ENCODE measurements around the gene SYF2. TPM values are rescaled to one million over a fixed set of nuclear protein-coding genes. Genes with fewer than 3 reads are reported as not detected.
"Not testable (repeated sequence)": the region's sequence is repeated elsewhere in the genome, so short reads cannot be mapped to it uniquely, and the experiment has no call there.

SYF2 gene
- total RNA-seq, 3 donors from 2014 or later, result 44.0 to 57.9 (median 48.2) TPM

DNA sequence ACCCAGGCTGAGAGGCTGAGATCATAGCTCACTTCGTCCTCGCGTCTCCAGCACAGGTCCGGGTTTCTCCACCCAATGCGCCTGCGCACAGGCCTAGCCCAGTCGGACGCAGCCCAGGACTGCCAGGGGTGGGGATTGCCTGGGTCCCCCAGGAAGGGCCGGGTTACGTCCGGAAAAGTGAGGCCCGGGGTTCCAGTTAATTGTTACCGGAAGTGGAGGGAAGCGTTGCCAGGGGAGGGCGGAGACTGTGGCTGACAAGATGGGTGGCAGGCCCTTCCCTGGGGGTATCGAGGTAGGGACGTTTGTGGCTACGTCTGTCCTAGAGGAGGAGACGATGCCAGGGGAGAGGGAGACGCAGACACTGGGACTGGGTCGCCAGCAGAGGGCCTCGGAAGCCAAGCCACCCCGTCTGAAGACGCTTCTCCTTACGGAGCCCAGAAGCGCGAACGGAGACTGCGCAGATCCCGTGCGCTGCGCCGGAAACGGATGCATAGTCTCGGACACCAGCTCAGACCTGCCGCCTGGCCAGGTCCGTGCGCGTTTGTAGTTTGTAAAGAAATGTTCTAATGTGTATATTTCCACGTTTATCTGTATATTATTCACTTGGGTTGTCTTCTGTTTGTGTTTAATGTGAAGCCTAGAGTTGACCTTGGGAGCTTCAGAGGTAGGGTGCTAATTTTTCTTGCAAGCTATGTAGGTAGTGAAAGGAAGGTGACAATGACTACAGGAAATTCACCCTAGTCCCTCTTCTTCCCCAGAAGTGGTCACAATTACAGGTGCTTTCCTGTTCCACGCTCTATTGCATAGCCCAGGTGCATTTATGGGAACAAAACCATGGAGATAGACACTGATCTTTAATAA is 7.6 kb upstream of the SYF2 start:
- H3K9me3 ChIP-seq, result no peaks in the 10 kb centered on the region
- intact Hi-C loops (cut with DNase I, micrococcal nuclease), result no loop called here
- peaks cover 21% of the 10 kb centered on the region for H3K4me1 ChIP-seq (ENCODE audit: low read depth)
- peak; percentile 93 for ATAC-seq
- peak overlapping the region; percentile 18 for H3K4me3 ChIP-seq
- TF ChIP-seq, protein P1, sequence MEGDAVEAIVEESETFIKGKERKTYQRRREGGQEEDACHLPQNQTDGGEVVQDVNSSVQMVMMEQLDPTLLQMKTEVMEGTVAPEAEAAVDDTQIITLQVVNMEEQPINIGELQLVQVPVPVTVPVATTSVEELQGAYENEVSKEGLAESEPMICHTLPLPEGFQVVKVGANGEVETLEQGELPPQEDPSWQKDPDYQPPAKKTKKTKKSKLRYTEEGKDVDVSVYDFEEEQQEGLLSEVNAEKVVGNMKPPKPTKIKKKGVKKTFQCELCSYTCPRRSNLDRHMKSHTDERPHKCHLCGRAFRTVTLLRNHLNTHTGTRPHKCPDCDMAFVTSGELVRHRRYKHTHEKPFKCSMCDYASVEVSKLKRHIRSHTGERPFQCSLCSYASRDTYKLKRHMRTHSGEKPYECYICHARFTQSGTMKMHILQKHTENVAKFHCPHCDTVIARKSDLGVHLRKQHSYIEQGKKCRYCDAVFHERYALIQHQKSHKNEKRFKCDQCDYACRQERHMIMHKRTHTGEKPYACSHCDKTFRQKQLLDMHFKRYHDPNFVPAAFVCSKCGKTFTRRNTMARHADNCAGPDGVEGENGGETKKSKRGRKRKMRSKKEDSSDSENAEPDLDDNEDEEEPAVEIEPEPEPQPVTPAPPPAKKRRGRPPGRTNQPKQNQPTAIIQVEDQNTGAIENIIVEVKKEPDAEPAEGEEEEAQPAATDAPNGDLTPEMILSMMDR (IDR thresholded peaks at IDR 0.05), result peak; percentile 33
- DNase-seq, result peak; percentile 91 to 97 (median 95)
- H3K36me3 ChIP-seq (ENCODE audit: low read depth), result peaks cover 12% of the 10 kb centered on the region

GRCh38 chr1:25238046-25238445 is 5.7 kb upstream of the SYF2 start:
- no peaks in the 10 kb centered on the region for H3K9me3 ChIP-seq
- ATAC-seq, result no peak
- H3K4me1 ChIP-seq (ENCODE audit: low read depth), result peaks cover 30% of the 10 kb centered on the region
- intact Hi-C loops (cut with DNase I, micrococcal nuclease), result no loop called here
- no peaks in the 10 kb centered on the region for H3K36me3 ChIP-seq (ENCODE audit: low read depth)
- DNase-seq, result no peak
- no peak overlapping the region for H3K4me3 ChIP-seq
- TF ChIP-seq, protein P1 (IDR thresholded peaks at IDR 0.05), result no peak

GRCh38 chr1:25236261-25236660 is 4.0 kb upstream of the SYF2 start:
- H3K9me3 ChIP-seq; ATAC-seq; H3K36me3 ChIP-seq (ENCODE audit: low read depth); DNase-seq; H3K4me3 ChIP-seq; intact Hi-C loops (cut with DNase I, micrococcal nuclease): not testable (repeated sequence)
- H3K4me1 ChIP-seq (ENCODE audit: low read depth), result peaks cover 30% of the 10 kb centered on the region

- H3K4me3 ChIP-seq; H3K36me3 ChIP-seq (ENCODE audit: low read depth); DNase-seq; intact Hi-C loops (cut with DNase I, micrococcal nuclease); H3K9me3 ChIP-seq; ATAC-seq: not testable (repeated sequence)
- peaks cover 30% of the 10 kb centered on the region for H3K4me1 ChIP-seq (ENCODE audit: low read depth)
Observed at GRCh38 chr1:25235411-25235810, 3.1 kb upstream of the SYF2 start.

GRCh38 chr1:25232866-25233784 is 823 bp upstream of the SYF2 start:
- no peaks in the 10 kb centered on the region for H3K9me3 ChIP-seq
- peaks cover 21% of the 10 kb centered on the region for H3K4me1 ChIP-seq (ENCODE audit: low read depth)
- intact Hi-C loops (cut with DNase I, micrococcal nuclease), result no loop called here
- TF ChIP-seq, protein P1 (IDR thresholded peaks at IDR 0.05), result no peak
- H3K36me3 ChIP-seq (ENCODE audit: low read depth), result no peaks in the 10 kb centered on the region
- DNase-seq (peak; percentile 81 to 94 (median 88)), ATAC-seq (peak; percentile 96)
- H3K4me3 ChIP-seq, result peak overlapping the region; percentile 33

- Histone ChIP-seq H3K9me3 (no peaks in the 10 kb centered on the region), H3K4me3 (no peak overlapping the region)
Observed at GRCh38 chr1:25223471-25223870, 8.8 kb downstream of the SYF2 start.

More at GRCh38 chr1:25223471-25223870, 8.8 kb downstream of the SYF2 start:
- Histone ChIP-seq H3K36me3 (ENCODE audit: low read depth) (peaks cover 5% of the 10 kb centered on the region), H3K4me1 (ENCODE audit: low read depth) (peaks cover 2% of the 10 kb centered on the region)
- DNase-seq, result no peak
- TF ChIP-seq, protein P1 (IDR thresholded peaks at IDR 0.05), result no peak
- ATAC-seq, result no peak
- intact Hi-C loops (cut with DNase I, micrococcal nuclease), result loop anchor here in 1 of 2 donors (10.0 kb wide), 1 partner anchor 569 kb away; no protein-coding TSS in a partner anchor
